Mesendoderm (in vitro differentiated cells): ENCODE measurements around the gene OPTN.

Experiments
- DNase-seq: peaks from one replicate; pipeline ENCODE4 v3.0.0; 2013
- H2AK5ac ChIP-seq: 2 replicates; pipeline ENCODE4 v1.6.1; 2013; ENCODE audit warnings: low read length, inconsistent platforms
- H2BK120ac ChIP-seq: 2 replicates; pipeline ENCODE4 v1.6.1; 2013; ENCODE audit warnings: low read depth, mild to moderate bottlenecking, low read length, moderate library complexity, mixed read lengths
- H2BK15ac ChIP-seq: replicated peaks from 2 replicates; pipeline ENCODE4 v1.6.1; 2013; ENCODE audit warnings: low read depth, mild to moderate bottlenecking, moderate library complexity
- H2BK5ac ChIP-seq: 2 replicates; pipeline ENCODE4 v1.6.1; 2013; ENCODE audit warnings: low read length, inconsistent platforms
- H3K18ac ChIP-seq: 2 replicates; pipeline ENCODE4 v1.6.1; 2013; ENCODE audit warnings: mild to moderate bottlenecking, low read length, mixed read lengths
- H3K23ac ChIP-seq: one replicate; pipeline ENCODE4 v1.6.1; 2013; ENCODE audit warnings: low read length
- H3K27ac ChIP-seq: 2 replicates; pipeline ENCODE4 v1.5.1; 2013; ENCODE audit warnings: low read depth, mild to moderate bottlenecking, inconsistent platforms, low read length, moderate library complexity
- H3K27me3 ChIP-seq: 2 replicates; pipeline ENCODE4 v1.6.1; 2013; ENCODE audit warnings: low read length, control low read depth, mild to moderate bottlenecking, inconsistent platforms; ENCODE audit not compliant: insufficient read depth, poor library complexity
- H3K36me3 ChIP-seq: 2 replicates; pipeline ENCODE4 v1.6.1; 2013; ENCODE audit warnings: low read length, inconsistent platforms; ENCODE audit not compliant: control insufficient read depth, insufficient read depth
- H3K4ac ChIP-seq: one replicate; pipeline ENCODE4 v1.6.1; 2013; ENCODE audit warnings: low read depth, mild to moderate bottlenecking, low read length, moderate library complexity
- H3K4me1 ChIP-seq: 2 replicates; pipeline ENCODE4 v1.6.1; 2013; ENCODE audit warnings: low read depth, low read length, inconsistent platforms; ENCODE audit not compliant: control insufficient read depth
- H3K4me2 ChIP-seq: 2 replicates; pipeline ENCODE4 v1.6.1; 2013; ENCODE audit warnings: low read length
- H3K4me3 ChIP-seq: 2 replicates; pipeline ENCODE4 v1.5.1; 2013; ENCODE audit warnings: mild to moderate bottlenecking, low read length
- H3K56ac ChIP-seq: one replicate; pipeline ENCODE4 v1.6.1; 2013; ENCODE audit warnings: low read length
- H3K79me1 ChIP-seq: 2 replicates; pipeline ENCODE4 v1.6.1; 2013; ENCODE audit warnings: low read length, inconsistent platforms
- H3K79me2 ChIP-seq: 2 replicates; pipeline ENCODE4 v1.6.1; 2013; ENCODE audit warnings: mild to moderate bottlenecking, low read length; ENCODE audit not compliant: control insufficient read depth, insufficient read depth
- H3K9ac ChIP-seq: 2 replicates; pipeline ENCODE4 v1.6.1; 2013; ENCODE audit warnings: low read length, inconsistent platforms
- H4K5ac ChIP-seq: one replicate; pipeline ENCODE4 v1.6.1; 2013; ENCODE audit warnings: low read length
- H4K8ac ChIP-seq: one replicate; pipeline ENCODE4 v1.6.1; 2013; ENCODE audit warnings: low read depth, mild to moderate bottlenecking, control low read depth, low read length, moderate library complexity
- WGBS: extraction: QIAGEN DNeasy Blood & Tissue Kit; methylation state at CpG from one replicate; pipeline ENCODE4 v1.1.7; 2013; ENCODE audit warnings: low lambda C conversion rate, missing lambda C conversion rate; ENCODE audit not compliant: insufficient coverage; ENCODE audit errors: extremely low coverage; 5-methylcytosine and 5-hydroxymethylcytosine counted together

Gene OPTN

DNA sequence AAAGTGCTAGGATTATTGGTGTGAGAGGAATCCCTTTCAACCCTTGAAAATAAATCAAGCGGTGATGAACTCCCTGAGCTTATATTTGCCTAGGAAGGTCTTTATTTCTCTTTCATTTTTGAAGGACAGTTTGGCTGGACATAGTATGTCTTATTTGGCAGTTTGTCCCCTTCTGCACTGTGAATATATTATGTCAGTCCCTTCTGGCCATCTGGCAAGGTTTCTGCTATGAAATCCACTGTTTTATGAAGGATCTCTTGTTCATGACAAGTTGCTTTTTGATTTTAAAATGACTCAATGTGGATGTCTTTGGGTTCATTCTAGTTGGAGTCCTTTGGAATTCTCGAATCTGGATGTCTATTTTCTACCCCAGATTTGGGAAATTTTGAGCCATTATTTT, 39.7 kb downstream of the OPTN start:
- H3K4me3 ChIP-seq: no peak overlapping the region
- no peak overlapping the region for H4K8ac ChIP-seq
- H2BK15ac ChIP-seq: no peak overlapping the region
- H3K79me2 ChIP-seq: no peaks in the 10 kb centered on the region
- H4K5ac ChIP-seq: no peak overlapping the region
- H3K56ac ChIP-seq: no peak overlapping the region
- no peak overlapping the region for H3K27ac ChIP-seq
- no peak overlapping the region for H3K4ac ChIP-seq
- no peak overlapping the region for H3K4me2 ChIP-seq
- no peak overlapping the region for H3K9ac ChIP-seq
- no peaks in the 10 kb centered on the region for H3K4me1 ChIP-seq
- no peaks in the 10 kb centered on the region for H3K27me3 ChIP-seq
- H3K36me3 ChIP-seq: no peaks in the 10 kb centered on the region
- no peak for DNase-seq
- H3K79me1 ChIP-seq: no peaks in the 10 kb centered on the region
- no peak overlapping the region for H2BK120ac ChIP-seq
- no peak overlapping the region for H3K23ac ChIP-seq
- no peak overlapping the region for H2BK5ac ChIP-seq
- no peak overlapping the region for H3K18ac ChIP-seq
- H2AK5ac ChIP-seq: no peak overlapping the region
- WGBS: no CpG with 5 or more reads among the region's 2 CpGs

DNA sequence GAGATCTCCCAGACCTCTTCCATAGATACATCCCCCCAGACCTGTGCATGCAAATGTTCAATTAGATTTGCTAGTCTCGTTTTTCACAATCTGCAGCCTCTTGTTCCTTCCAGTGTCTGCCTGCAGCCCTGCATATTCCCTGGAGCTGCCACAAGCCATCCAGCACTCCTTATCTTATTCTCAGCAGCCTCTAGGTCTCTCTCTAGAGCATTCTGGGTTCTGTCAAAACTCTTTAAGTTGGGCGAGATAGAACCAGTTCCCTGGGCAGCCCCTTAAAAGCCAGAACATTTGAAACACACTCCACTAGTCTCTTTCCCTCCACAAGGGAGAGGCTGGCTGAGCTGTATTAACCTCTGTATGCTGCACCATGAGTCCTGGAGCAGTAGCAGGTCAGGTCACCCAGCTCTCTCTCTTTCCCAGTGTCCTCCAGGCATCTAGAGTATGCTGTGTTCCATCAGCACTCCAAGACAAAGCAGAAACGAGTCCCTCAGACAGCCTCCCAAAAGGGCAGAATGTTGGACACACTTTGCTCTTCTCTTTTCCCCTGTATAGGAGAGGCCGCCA, 40.7 kb downstream of the OPTN start:
- no peak overlapping the region for H3K18ac ChIP-seq
- no peak overlapping the region for H3K27ac ChIP-seq
- no peaks in the 10 kb centered on the region for H3K79me1 ChIP-seq
- H3K56ac ChIP-seq: no peak overlapping the region
- no peaks in the 10 kb centered on the region for H3K36me3 ChIP-seq
- no peaks in the 10 kb centered on the region for H3K4me1 ChIP-seq
- H3K4me2 ChIP-seq: no peak overlapping the region
- no peak overlapping the region for H4K5ac ChIP-seq
- no peak overlapping the region for H2BK5ac ChIP-seq
- no CpG with 5 or more reads among the region's 4 CpGs for WGBS
- H3K4ac ChIP-seq: no peak overlapping the region
- H3K4me3 ChIP-seq: no peak overlapping the region
- no peak overlapping the region for H2AK5ac ChIP-seq
- H4K8ac ChIP-seq: no peak overlapping the region
- H3K23ac ChIP-seq: no peak overlapping the region
- H3K79me2 ChIP-seq: no peaks in the 10 kb centered on the region
- no peak for DNase-seq
- H3K9ac ChIP-seq: no peak overlapping the region
- no peaks in the 10 kb centered on the region for H3K27me3 ChIP-seq
- no peak overlapping the region for H2BK120ac ChIP-seq
- no peak overlapping the region for H2BK15ac ChIP-seq

DNA sequence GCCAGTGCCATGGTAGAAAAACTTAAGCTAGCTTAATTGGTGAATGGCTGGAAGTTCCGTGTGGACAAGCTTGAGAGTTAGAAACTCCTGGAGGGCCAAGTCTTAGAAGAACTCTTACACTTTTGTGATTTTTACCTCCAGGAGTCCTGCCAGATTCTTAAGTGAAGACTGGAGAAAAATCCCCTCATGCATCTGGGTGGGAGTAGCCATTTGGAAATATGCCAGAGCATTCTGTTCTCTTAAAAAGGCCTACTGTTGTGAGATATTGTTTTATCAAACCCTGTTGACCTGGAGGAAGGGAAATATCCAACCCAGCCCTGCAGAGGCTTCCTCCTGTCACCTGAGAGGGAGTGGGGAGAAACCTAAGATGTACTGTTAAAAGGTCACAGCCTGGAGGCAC, 43.8 kb downstream of the OPTN start:
- Histone ChIP-seq H2AK5ac (no peak overlapping the region), H2BK15ac (no peak overlapping the region), H3K18ac (no peak overlapping the region), H3K4me2 (no peak overlapping the region), H4K8ac (no peak overlapping the region), H3K4me3 (no peak overlapping the region), H3K9ac (no peak overlapping the region), H3K4ac (no peak overlapping the region), H3K23ac (no peak overlapping the region), H2BK120ac (no peak overlapping the region), H3K27ac (no peak overlapping the region), H3K4me1 (no peaks in the 10 kb centered on the region), H3K56ac (no peak overlapping the region), H4K5ac (no peak overlapping the region), H3K79me2 (no peaks in the 10 kb centered on the region), H2BK5ac (no peak overlapping the region), H3K36me3 (no peaks in the 10 kb centered on the region), H3K79me1 (no peaks in the 10 kb centered on the region), H3K27me3 (no peaks in the 10 kb centered on the region)
- no CpG with 5 or more reads among the region's 1 CpG for WGBS
- no peak for DNase-seq

DNA sequence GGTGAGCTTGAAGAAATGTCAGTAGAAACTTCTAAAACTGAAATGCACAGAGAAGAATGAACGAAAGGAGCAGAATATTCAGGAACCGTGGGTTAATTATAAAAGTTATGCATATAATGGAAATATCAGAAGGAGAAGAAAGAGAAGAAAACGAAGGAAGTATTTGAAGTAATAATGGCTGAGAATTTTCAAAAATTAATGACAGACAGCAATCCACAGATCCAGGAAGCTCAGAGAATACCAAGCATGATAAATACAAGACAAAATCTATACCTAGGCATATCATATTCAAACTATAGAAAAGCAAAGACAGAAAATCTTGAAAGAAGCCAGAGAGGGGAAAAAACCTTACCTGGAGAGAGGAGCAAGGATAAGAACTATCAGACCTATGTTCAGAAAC, 44.9 kb downstream of the OPTN start:
- no peak for DNase-seq
- no peak overlapping the region for H3K4ac ChIP-seq
- H3K9ac ChIP-seq: no peak overlapping the region
- H3K18ac ChIP-seq: no peak overlapping the region
- no peak overlapping the region for H3K27ac ChIP-seq
- no peak overlapping the region for H3K23ac ChIP-seq
- H3K4me3 ChIP-seq: no peak overlapping the region
- no peak overlapping the region for H2BK5ac ChIP-seq
- no peak overlapping the region for H3K4me2 ChIP-seq
- no peak overlapping the region for H4K5ac ChIP-seq
- no peaks in the 10 kb centered on the region for H3K79me1 ChIP-seq
- no peaks in the 10 kb centered on the region for H3K36me3 ChIP-seq
- no peaks in the 10 kb centered on the region for H3K4me1 ChIP-seq
- no peak overlapping the region for H2BK120ac ChIP-seq
- H3K27me3 ChIP-seq: no peaks in the 10 kb centered on the region
- no peak overlapping the region for H4K8ac ChIP-seq
- H2BK15ac ChIP-seq: no peak overlapping the region
- H3K79me2 ChIP-seq: no peaks in the 10 kb centered on the region
- no peak overlapping the region for H3K56ac ChIP-seq
- H2AK5ac ChIP-seq: no peak overlapping the region
- no CpG with 5 or more reads among the region's 3 CpGs for WGBS

DNA sequence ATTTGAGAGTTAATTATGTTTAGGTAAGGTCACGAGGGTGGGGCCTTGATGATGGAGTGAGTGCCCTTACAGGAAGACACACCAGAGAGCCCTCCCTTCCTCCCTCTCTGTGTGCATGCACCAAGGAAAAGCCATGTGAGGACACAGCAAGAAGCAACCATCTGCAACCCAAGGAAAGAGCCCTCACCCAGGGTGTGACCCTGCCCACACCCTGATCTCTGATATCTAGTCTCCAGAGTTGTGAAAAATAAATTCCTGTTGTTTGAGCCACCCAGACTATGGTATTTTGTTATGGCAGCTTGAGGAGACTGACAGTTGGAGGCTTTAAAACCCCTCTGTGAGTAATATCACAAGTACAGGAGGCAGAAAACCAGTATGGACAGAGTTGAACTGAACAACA, 46.4 kb downstream of the OPTN start:
- Histone ChIP-seq H3K9ac (no peak overlapping the region), H3K27me3 (no peaks in the 10 kb centered on the region), H3K4me1 (no peaks in the 10 kb centered on the region), H3K56ac (no peak overlapping the region), H2BK15ac (no peak overlapping the region), H3K79me2 (no peaks in the 10 kb centered on the region), H3K4ac (no peak overlapping the region), H3K79me1 (no peaks in the 10 kb centered on the region), H3K4me3 (no peak overlapping the region), H2BK120ac (no peak overlapping the region), H3K18ac (no peak overlapping the region), H3K23ac (no peak overlapping the region), H2AK5ac (no peak overlapping the region), H3K4me2 (no peak overlapping the region), H3K36me3 (no peaks in the 10 kb centered on the region), H3K27ac (no peak overlapping the region), H4K8ac (no peak overlapping the region), H4K5ac (no peak overlapping the region), H2BK5ac (no peak overlapping the region)
- no peak for DNase-seq
- no CpG with 5 or more reads among the region's 1 CpG for WGBS

DNA sequence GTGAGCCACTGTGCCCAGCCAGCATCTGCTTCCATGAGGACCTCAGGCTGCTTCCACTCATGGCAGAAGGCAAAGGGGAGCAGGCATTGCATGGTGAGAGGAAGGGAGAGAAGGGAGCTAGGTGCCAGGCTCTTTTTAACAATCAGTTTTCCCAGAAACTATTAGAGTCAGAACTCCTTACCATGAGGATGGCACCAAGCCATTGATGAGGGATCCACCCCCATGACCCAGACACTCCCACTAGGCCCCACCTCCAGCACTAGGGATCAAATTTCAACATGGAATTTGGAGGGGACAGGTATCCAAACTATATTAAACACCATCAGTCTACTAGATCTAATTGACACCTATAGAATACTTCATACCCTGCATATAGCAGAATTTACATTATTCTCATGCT, 47.2 kb downstream of the OPTN start:
- Histone ChIP-seq H3K4me1 (no peaks in the 10 kb centered on the region), H3K27me3 (no peaks in the 10 kb centered on the region), H3K18ac (no peak overlapping the region), H3K23ac (no peak overlapping the region), H3K27ac (no peak overlapping the region), H2AK5ac (no peak overlapping the region), H3K4me2 (no peak overlapping the region), H4K5ac (no peak overlapping the region), H3K79me1 (no peaks in the 10 kb centered on the region), H4K8ac (no peak overlapping the region), H3K4ac (no peak overlapping the region), H3K56ac (no peak overlapping the region), H2BK5ac (no peak overlapping the region), H3K9ac (no peak overlapping the region), H2BK120ac (no peak overlapping the region), H2BK15ac (no peak overlapping the region), H3K4me3 (no peak overlapping the region), H3K36me3 (no peaks in the 10 kb centered on the region), H3K79me2 (no peaks in the 10 kb centered on the region)
- DNase-seq: no peak
